Body of pancreas (tissue), 4 donors: ENCODE measurements around the gene CDKAL1.

Experiments used
- CTCF ChIP-seq, 7 experiments: fragments of 450-650 bp in 4 of 7; fragments of 200-600 bp in 3 of 7; sonication (generic) in 3 of 7; IDR thresholded peaks; one replicate each; pipeline ENCODE4 v1.5.1; 2016 to 2019; ENCODE audit warnings: antibody characterized with exemption in 7 of 7
- POLR2A ChIP-seq, 3 donors: fragments of 450-650 bp; IDR thresholded peaks; one replicate each; pipeline ENCODE4 v1.6.1; 2016; ENCODE audit warnings: antibody characterized with exemption in 3 of 3, mild to moderate bottlenecking in 2 of 3

- TF ChIP-seq CTCF (IDR thresholded peaks at IDR 0.05) (no peak), POLR2A (IDR thresholded peaks at IDR 0.05) (no peak)
Measured at GRCh38 chr6:20778459-20778858, 244.2 kb downstream of the CDKAL1 start.
